HG03460 (cell line): Measurements from ENCODE around the gene PTPRN.

Experiments
- ATAC-seq: cut with Tn5 transposase; IDR thresholded peaks from one replicate; pipeline ENCODE4 v1.9.1; 2021; ENCODE audit not compliant: unreplicated experiment

Gene PTPRN

DNA sequence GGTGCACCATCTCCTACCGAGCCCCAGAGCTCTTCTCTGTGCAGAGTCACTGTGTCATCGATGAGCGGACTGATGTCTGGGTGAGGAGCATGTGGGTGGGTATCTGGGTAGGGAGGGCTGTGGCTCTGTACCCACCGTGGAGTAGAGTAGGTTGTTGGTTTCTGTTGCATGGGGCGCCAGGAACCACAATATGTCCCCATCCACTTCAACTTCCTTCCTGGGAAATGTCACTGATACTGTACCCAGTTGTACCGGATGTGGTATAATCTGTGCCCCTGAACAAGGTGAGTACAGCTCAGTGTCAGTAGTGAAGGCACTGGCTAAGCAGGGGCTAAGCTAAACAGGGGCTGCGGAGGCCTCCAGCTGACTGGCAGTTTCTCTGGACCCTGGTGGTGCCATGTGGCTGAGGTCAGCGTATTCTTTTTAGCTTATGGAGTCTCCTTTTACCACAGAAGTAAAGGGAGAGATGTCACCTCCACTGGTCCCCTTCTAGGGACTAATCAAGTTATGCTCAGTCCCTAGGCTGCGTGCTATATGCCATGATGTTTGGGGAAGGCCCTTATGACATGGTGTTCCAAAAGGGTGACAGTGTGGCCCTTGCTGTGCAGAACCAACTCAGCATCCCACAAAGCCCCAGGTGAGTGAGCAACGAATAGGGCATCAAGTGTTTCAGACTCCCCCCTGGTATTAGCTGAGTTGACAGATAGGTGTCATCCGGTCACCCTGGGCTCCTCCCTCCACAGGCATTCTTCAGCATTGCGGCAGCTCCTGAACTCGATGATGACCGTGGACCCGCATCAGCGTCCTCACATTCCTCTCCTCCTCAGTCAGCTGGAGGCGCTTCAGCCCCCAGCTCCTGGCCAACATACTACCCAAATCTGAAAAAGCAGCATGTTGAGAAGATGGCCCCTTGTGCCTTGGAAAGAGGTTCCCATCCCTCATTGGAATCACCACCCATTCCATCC lies 61.2 kb downstream of the PTPRN start:
- ATAC-seq, result peak; percentile 25

- no peak for ATAC-seq
Measured at GRCh38 chr2:219246559-219246958, 62.6 kb downstream of the PTPRN start.

- ATAC-seq, result no peak
Measured at GRCh38 chr2:219245899-219246230, 63.3 kb downstream of the PTPRN start.

- ATAC-seq, result peak; percentile 47
Measured at GRCh38 chr2:219245148-219245898, 63.9 kb downstream of the PTPRN start, which contains the start of the genes GLB1L and STK16. Gene GLB1L (minus strand): TSS chr2:219245444. CDS start chr2:219243573, 1,871 bp downstream. Gene STK16 (plus strand): TSS chr2:219245479. CDS start chr2:219246000, 521 bp downstream.

GRCh38 chr2:219244789-219245147 lies 64.4 kb downstream of the PTPRN start:
- ATAC-seq, result no peak

GRCh38 chr2:219243291-219243761 lies 65.9 kb downstream of the PTPRN start:
- no peak for ATAC-seq
